KMS-11 (cell line): Measurements from ENCODE around the gene IARS2.

Experiments used
- H2AFZ ChIP-seq: fragments of 200-600 bp; sonication (generic); 2 replicates; pipeline ENCODE4 v1.6.1; 2016; ENCODE audit warnings: antibody characterized with exemption, mixed run types, low read depth
- H3K27ac ChIP-seq: fragments of 200-600 bp; sonication (generic); 2 replicates; pipeline ENCODE4 v1.6.1; 2016; ENCODE audit warnings: mild to moderate bottlenecking, mixed run types
- H3K27me3 ChIP-seq: fragments of 200-600 bp; sonication (generic); 2 replicates; pipeline ENCODE4 v1.6.1; 2017; ENCODE audit warnings: mild to moderate bottlenecking, low read depth, mixed run types, moderate library complexity; ENCODE audit not compliant: insufficient read depth
- H3K36me3 ChIP-seq: fragments of 200-600 bp; sonication (generic); 2 replicates; pipeline ENCODE4 v1.6.1; 2017; ENCODE audit warnings: mild to moderate bottlenecking, mixed run types; ENCODE audit not compliant: insufficient read depth
- H3K4me1 ChIP-seq: fragments of 200-600 bp; sonication (generic); 2 replicates; pipeline ENCODE4 v1.6.1; 2016; ENCODE audit warnings: mild to moderate bottlenecking, low read depth, mixed run types; ENCODE audit not compliant: poor library complexity, severe bottlenecking
- H3K4me2 ChIP-seq: fragments of 200-600 bp; sonication (generic); 2 replicates; pipeline ENCODE4 v1.7.0; 2016; ENCODE audit warnings: mild to moderate bottlenecking, mixed run types
- H3K4me3 ChIP-seq: fragments of 200-600 bp; sonication (generic); IDR thresholded peaks from 2 replicates; pipeline ENCODE4 v1.6.1; 2017; ENCODE audit warnings: low read depth, low read length, mixed read lengths; ENCODE audit not compliant: insufficient read depth
- H3K79me2 ChIP-seq: fragments of 200-600 bp; sonication (generic); 2 replicates; pipeline ENCODE4 v1.6.1; 2016; ENCODE audit warnings: low read depth, mixed run types; ENCODE audit not compliant: insufficient read depth
- H3K9ac ChIP-seq: fragments of 200-600 bp; sonication (generic); 2 replicates; pipeline ENCODE4 v1.6.1; 2016; ENCODE audit warnings: mild to moderate bottlenecking, mixed run types
- H4K20me1 ChIP-seq: fragments of 200-600 bp; sonication (generic); 2 replicates; pipeline ENCODE4 v1.6.1; 2016; ENCODE audit warnings: mild to moderate bottlenecking, mixed run types; ENCODE audit not compliant: insufficient read depth
- CTCF ChIP-seq: fragments of 200-600 bp; sonication (generic); conservative IDR thresholded peaks from 2 replicates; pipeline ENCODE4 v1.6.1; 2017; ENCODE audit warnings: low read depth, mild to moderate bottlenecking, antibody characterized with exemption, low read length, moderate library complexity, mixed read lengths

The IARS2 gene

GRCh38 chr1:220113136-220113695, 19.3 kb downstream of the IARS2 start:
- Histone ChIP-seq H3K4me3 (no peak overlapping the region), H3K79me2 (no peaks in the 10 kb centered on the region), H3K4me1 (no peaks in the 10 kb centered on the region), H3K27me3 (no peaks in the 10 kb centered on the region), H3K27ac (no peak overlapping the region), H3K4me2 (no peak overlapping the region), H4K20me1 (no peaks in the 10 kb centered on the region), H3K36me3 (no peaks in the 10 kb centered on the region), H2AFZ (no peak overlapping the region), H3K9ac (no peak overlapping the region)
- peak; percentile 77 for TF ChIP-seq CTCF

- Histone ChIP-seq H2AFZ (no peak overlapping the region), H3K4me2 (no peak overlapping the region), H3K9ac (no peak overlapping the region), H3K27me3 (no peaks in the 10 kb centered on the region), H3K4me3 (no peak overlapping the region), H3K79me2 (no peaks in the 10 kb centered on the region), H3K4me1 (no peaks in the 10 kb centered on the region), H3K36me3 (no peaks in the 10 kb centered on the region), H3K27ac (no peak overlapping the region), H4K20me1 (no peaks in the 10 kb centered on the region)
- TF ChIP-seq CTCF = no peak
Measured at GRCh38 chr1:220119043-220119512, 25.1 kb downstream of the IARS2 start.

GRCh38 chr1:220121791-220122530, 28.0 kb downstream of the IARS2 start:
- H4K20me1 ChIP-seq = no peaks in the 10 kb centered on the region
- H2AFZ ChIP-seq = no peak overlapping the region
- H3K79me2 ChIP-seq = no peaks in the 10 kb centered on the region
- no peaks in the 10 kb centered on the region for H3K27me3 ChIP-seq
- H3K4me3 ChIP-seq = no peak overlapping the region
- no peaks in the 10 kb centered on the region for H3K36me3 ChIP-seq
- H3K9ac ChIP-seq = no peak overlapping the region
- no peak overlapping the region for H3K4me2 ChIP-seq
- TF ChIP-seq CTCF = no peak
- no peak overlapping the region for H3K27ac ChIP-seq
- H3K4me1 ChIP-seq = no peaks in the 10 kb centered on the region

GRCh38 chr1:220123066-220123465, 29.1 kb downstream of the IARS2 start:
- Histone ChIP-seq H3K27me3 (no peaks in the 10 kb centered on the region), H2AFZ (no peak overlapping the region), H3K27ac (no peak overlapping the region), H3K4me3 (no peak overlapping the region), H3K79me2 (no peaks in the 10 kb centered on the region), H3K4me2 (no peak overlapping the region), H4K20me1 (no peaks in the 10 kb centered on the region), H3K4me1 (no peaks in the 10 kb centered on the region), H3K9ac (no peak overlapping the region), H3K36me3 (no peaks in the 10 kb centered on the region)
- TF ChIP-seq CTCF = no peak
